Measurements from ENCODE around the gene COQ2. TPM values are rescaled to one million over a fixed set of nuclear protein-coding genes. Genes with fewer than 3 reads are reported as not detected.

COQ2 gene
- total and polyA plus RNA-seq, 12 donors = 10.5 to 32.8 (median 25.9) TPM

GRCh38 chr4:83219344-83220331, 65.0 kb downstream of the COQ2 start:
- Histone ChIP-seq H3K27ac (peak overlapping the region in 1 of 10 donors; percentile 88), H3K27me3 (no peaks in the 10 kb centered on the region), H3K9me3 (no peaks in the 10 kb centered on the region), H3K4me3 (peak overlapping the region in 1 of 10 donors; percentile 14), H3K4me1 (peaks cover 0 to 51% (median 0%) of the 10 kb centered on the region in 9 donors), H3K36me3 (no peaks in the 10 kb centered on the region)
- TF ChIP-seq CTCF (IDR thresholded peaks at IDR 0.05) = no peak
- DNase-seq (no peak), ATAC-seq (peak in 1 of 8 donors; percentile 54)
- intact Hi-C loops (cut with DNase I) = no loop called here
- 69 to 74% methylated on average over 16 of the region's 16 CpGs for WGBS, 2 donors

GRCh38 chr4:83217721-83218522, 66.7 kb downstream of the COQ2 start:
- TF ChIP-seq CTCF (IDR thresholded peaks at IDR 0.05) = no peak
- ATAC-seq = peak; percentile 46 to 72 (median 60)

GRCh38 chr4:83216959-83217683, 67.5 kb downstream of the COQ2 start:
- no peak overlapping the region for H3K4me3 ChIP-seq
- peak overlapping the region in 2 of 10 donors; percentile 37 to 88 for H3K27ac ChIP-seq
- intact Hi-C loops (cut with DNase I) = no loop called here
- TF ChIP-seq CTCF (IDR thresholded peaks at IDR 0.05) = no peak
- ATAC-seq = no peak
- no peaks in the 10 kb centered on the region for H3K9me3 ChIP-seq
- no peaks in the 10 kb centered on the region for H3K27me3 ChIP-seq
- H3K4me1 ChIP-seq = peaks cover 0 to 52% (median 0%) of the 10 kb centered on the region in 9 donors
- WGBS, 2 donors = 93 to 95% methylated on average over 8 to 10 of the region's 10 CpGs
- H3K36me3 ChIP-seq = no peaks in the 10 kb centered on the region
- no peak for DNase-seq

More at GRCh38 chr4:83217721-83218522, 66.7 kb downstream of the COQ2 start:
- intact Hi-C loops (cut with DNase I) = no loop called here
- no peak for DNase-seq
- Histone ChIP-seq H3K4me1 (peaks cover 0 to 51% (median 0%) of the 10 kb centered on the region in 9 donors), H3K9me3 (no peaks in the 10 kb centered on the region), H3K36me3 (no peaks in the 10 kb centered on the region), H3K27ac (peak overlapping the region in 3 of 10 donors; percentile 4 to 88 (median 37)), H3K4me3 (no peak overlapping the region), H3K27me3 (no peaks in the 10 kb centered on the region)
- 73% methylated on average over 8 of the region's 8 CpGs for WGBS, 2 donors

GRCh38 chr4:83214079-83214478, 70.5 kb downstream of the COQ2 start:
- no peak for TF ChIP-seq CTCF (IDR thresholded peaks at IDR 0.05)
- ATAC-seq (no peak), DNase-seq (no peak)
- intact Hi-C loops (cut with DNase I) = no loop called here
- no peaks in the 10 kb centered on the region for H3K27me3 ChIP-seq
- no peaks in the 10 kb centered on the region for H3K36me3 ChIP-seq
- no peak overlapping the region for H3K4me3 ChIP-seq
- no peak overlapping the region for H3K27ac ChIP-seq
- H3K9me3 ChIP-seq = no peaks in the 10 kb centered on the region
- H3K4me1 ChIP-seq = peaks cover 0 to 52% (median 0%) of the 10 kb centered on the region in 9 donors
